Measurements from ENCODE around the gene UNC13A. TPM values are rescaled to one million over a fixed set of nuclear protein-coding genes. Genes with fewer than 3 reads are reported as not detected.

The UNC13A gene
- total RNA-seq, 1 experiment from 2014 or later, result 29.0 TPM

- H3K9me3 ChIP-seq (ENCODE audit: control insufficient read depth in 1 of 2, insufficient read depth in 1 of 2, low read depth in 1 of 2, low read length in 2 of 2), result no peaks in the 10 kb centered on the region
- peak overlapping the region; percentile 77 to 100 for H3K4me3 ChIP-seq (replicated peaks in 1 of 2; ENCODE audit: low read depth in 1 of 2, low read length in 2 of 2)
- H3K27me3 ChIP-seq (ENCODE audit: insufficient read depth, low read length), result no peaks in the 10 kb centered on the region
- CTCF ChIA-PET, result no interaction called here
- peaks cover 9 to 22% of the 10 kb centered on the region in 2 experiments; a peak in 3 of 4 replicates for H3K4me1 ChIP-seq (ENCODE audit: control insufficient read depth in 1 of 2, insufficient read depth in 2 of 2, low read length in 2 of 2)
- H3K79me2 ChIP-seq (ENCODE audit: insufficient read depth, low read length), result peaks cover 39% of the 10 kb centered on the region
- TSS peak; percentile 80 for BruUV-seq (replicated peaks)
- H3K9ac ChIP-seq (ENCODE audit: low read length), result peak overlapping the region; percentile 99
- no peaks in the 10 kb centered on the region for H3K9me2 ChIP-seq (ENCODE audit: insufficient read depth)
- peak overlapping the region; percentile 74 for H2AFZ ChIP-seq (ENCODE audit: low read depth, low read length, poor library complexity, severe bottlenecking)
- intact Hi-C loops (cut with micrococcal nuclease), result loop anchor here (1.0 kb wide), 1 partner anchor 43 kb away; no protein-coding TSS in a partner anchor
- peaks cover 10 to 17% of the 10 kb centered on the region in 2 experiments for H3K36me3 ChIP-seq (ENCODE audit: control insufficient read depth in 1 of 2, insufficient read depth in 2 of 2, low read length in 2 of 2)
- TF ChIP-seq MAX (IDR thresholded peaks at IDR 0.05) (peak; percentile 89), POLR2AphosphoS5 (IDR thresholded peaks at IDR 0.05; ENCODE audit: low read depth, low read length) (no peak)
- TF ChIP-seq, protein P1, sequence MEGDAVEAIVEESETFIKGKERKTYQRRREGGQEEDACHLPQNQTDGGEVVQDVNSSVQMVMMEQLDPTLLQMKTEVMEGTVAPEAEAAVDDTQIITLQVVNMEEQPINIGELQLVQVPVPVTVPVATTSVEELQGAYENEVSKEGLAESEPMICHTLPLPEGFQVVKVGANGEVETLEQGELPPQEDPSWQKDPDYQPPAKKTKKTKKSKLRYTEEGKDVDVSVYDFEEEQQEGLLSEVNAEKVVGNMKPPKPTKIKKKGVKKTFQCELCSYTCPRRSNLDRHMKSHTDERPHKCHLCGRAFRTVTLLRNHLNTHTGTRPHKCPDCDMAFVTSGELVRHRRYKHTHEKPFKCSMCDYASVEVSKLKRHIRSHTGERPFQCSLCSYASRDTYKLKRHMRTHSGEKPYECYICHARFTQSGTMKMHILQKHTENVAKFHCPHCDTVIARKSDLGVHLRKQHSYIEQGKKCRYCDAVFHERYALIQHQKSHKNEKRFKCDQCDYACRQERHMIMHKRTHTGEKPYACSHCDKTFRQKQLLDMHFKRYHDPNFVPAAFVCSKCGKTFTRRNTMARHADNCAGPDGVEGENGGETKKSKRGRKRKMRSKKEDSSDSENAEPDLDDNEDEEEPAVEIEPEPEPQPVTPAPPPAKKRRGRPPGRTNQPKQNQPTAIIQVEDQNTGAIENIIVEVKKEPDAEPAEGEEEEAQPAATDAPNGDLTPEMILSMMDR (IDR thresholded peaks at IDR 0.05 in 2 of 3, conservative IDR thresholded peaks at IDR 0.05 in 1 of 3; ENCODE audit: borderline replicate concordance in 1 of 3, insufficient read depth in 1 of 3, low read depth in 2 of 3, low read length in 2 of 3), result 0 out of 6 replicates have a peak, but pooled peaks of 1 of the 3 experiments have one; percentile 4
- DNase-seq (ENCODE audit: low read depth, low spot score), result no peak
- RAD21 ChIA-PET (ENCODE audit: low non-redundant PET in 1 of 2, low total read pairs in 2 of 2, uncharacterized antibody in 2 of 2, unreplicated experiment in 2 of 2), result no interaction called here
- POLR2A ChIA-PET, result no interaction called here
- H3K27ac ChIP-seq (ENCODE audit: low read depth, low read length), result peak overlapping the region; percentile 96; the same call in 1 of the 2 replicates
- ATAC-seq, result peak; percentile 20; the same call in 1 of the 2 replicates
- H4K20me1 ChIP-seq (ENCODE audit: insufficient read depth), result no peaks in the 10 kb centered on the region
- H3K4me2 ChIP-seq (ENCODE audit: low read length), result peak overlapping the region; percentile 89
Observed at GRCh38 chr19:17554968-17555479, 133.1 kb downstream of the UNC13A start.

- peaks cover 0 to 7% of the 10 kb centered on the region in 2 experiments; a peak in 2 of 4 replicates for H3K36me3 ChIP-seq (ENCODE audit: control insufficient read depth in 1 of 2, insufficient read depth in 2 of 2, low read length in 2 of 2)
- no peak overlapping the region for H3K4me3 ChIP-seq (replicated peaks in 1 of 2; ENCODE audit: low read depth in 1 of 2, low read length in 2 of 2)
- H3K4me1 ChIP-seq (ENCODE audit: control insufficient read depth in 1 of 2, insufficient read depth in 2 of 2, low read length in 2 of 2), result peaks cover 9 to 22% of the 10 kb centered on the region in 2 experiments; a peak in 3 of 4 replicates
- peak overlapping the region; percentile 21; the same call in 1 of the 2 replicates for H3K27ac ChIP-seq (ENCODE audit: low read depth, low read length)
- no peaks in the 10 kb centered on the region for H3K9me3 ChIP-seq (ENCODE audit: control insufficient read depth in 1 of 2, insufficient read depth in 1 of 2, low read depth in 1 of 2, low read length in 2 of 2)
- no peaks in the 10 kb centered on the region for H3K9me2 ChIP-seq (ENCODE audit: insufficient read depth)
- DNase-seq (ENCODE audit: low read depth, low spot score) (no peak), ATAC-seq (no peak)
- H3K27me3 ChIP-seq (ENCODE audit: insufficient read depth, low read length), result no peaks in the 10 kb centered on the region
- H4K20me1 ChIP-seq (ENCODE audit: insufficient read depth), result no peaks in the 10 kb centered on the region
- intact Hi-C loops (cut with micrococcal nuclease), result no loop called here
- RAD21 ChIA-PET (ENCODE audit: low non-redundant PET in 1 of 2, low total read pairs in 2 of 2, uncharacterized antibody in 2 of 2, unreplicated experiment in 2 of 2), result no interaction called here
- H3K4me2 ChIP-seq (ENCODE audit: low read length), result peak overlapping the region; percentile 17
- POLR2A ChIA-PET, result no interaction called here
- H3K9ac ChIP-seq (ENCODE audit: low read length), result no peak overlapping the region
- CTCF ChIA-PET, result interaction anchor here (0.5 to 1.2 kb wide), 4 partner anchors 26 to 213 kb away, joined by 3 read pairs; no protein-coding TSS in a partner anchor
- BruUV-seq (replicated peaks), result no TSS peak
- H2AFZ ChIP-seq (ENCODE audit: low read depth, low read length, poor library complexity, severe bottlenecking), result peak overlapping the region; percentile 41
- H3K79me2 ChIP-seq (ENCODE audit: insufficient read depth, low read length), result peaks cover 23% of the 10 kb centered on the region
- TF ChIP-seq ZNF274 (IDR thresholded peaks at IDR 0.05; ENCODE audit: low read depth, low read length) (no peak), REST (IDR thresholded peaks at IDR 0.05; ENCODE audit: low read depth) (no peak), RAD21 (IDR thresholded peaks at IDR 0.05; ENCODE audit: low read depth) (no peak), EZH2phosphoT487 (IDR thresholded peaks at IDR 0.05; ENCODE audit: borderline replicate concordance) (no peak), JUND (IDR thresholded peaks at IDR 0.05) (no peak), POLR2AphosphoS5 (IDR thresholded peaks at IDR 0.05; ENCODE audit: low read depth, low read length) (no peak), EGR1 (IDR thresholded peaks at IDR 0.05; ENCODE audit: low read depth) (no peak), FOSL1 (IDR thresholded peaks at IDR 0.05; ENCODE audit: low read depth) (no peak)
- TF ChIP-seq, protein P1 (IDR thresholded peaks at IDR 0.05 in 2 of 3, conservative IDR thresholded peaks at IDR 0.05 in 1 of 3; ENCODE audit: borderline replicate concordance in 1 of 3, insufficient read depth in 1 of 3, low read depth in 2 of 3, low read length in 2 of 3), result no peak
Observed at GRCh38 chr19:17553256-17553655, 134.9 kb downstream of the UNC13A start.

Measured in HCT116 (cell line).